Lower lobe of right lung (tissue), 2 donors: ENCODE results near the gene PHEX. TPM values are rescaled to one million over a fixed set of nuclear protein-coding genes. Genes with fewer than 3 reads are reported as not detected.

Experiments
- ATAC-seq, 2 donors: fragments of 200-7000 bp; cut with Tn5 transposase; one replicate each; pipeline ENCODE4 v1.9.1; 2020 to 2022; ENCODE audit warnings: mild to moderate bottlenecking in 2 of 2, moderate library complexity in 2 of 2
- DNase-seq: peaks from one replicate; pipeline ENCODE4 v3.0.0-alpha.2; 2020
- H3K27ac ChIP-seq: fragments of 200-600 bp; one replicate; pipeline ENCODE4 v1.8.0; 2022
- H3K27me3 ChIP-seq: fragments of 200-600 bp; one replicate; pipeline ENCODE4 v1.8.0; 2022; ENCODE audit warnings: low read depth
- H3K36me3 ChIP-seq: fragments of 200-600 bp; one replicate; pipeline ENCODE4 v1.8.0; 2022; ENCODE audit warnings: mild to moderate bottlenecking
- H3K4me1 ChIP-seq: fragments of 200-600 bp; one replicate; pipeline ENCODE4 v1.8.0; 2022
- H3K4me3 ChIP-seq: fragments of 200-600 bp; one replicate; pipeline ENCODE4 v1.8.0; 2022; ENCODE audit warnings: mild to moderate bottlenecking
- H3K9me3 ChIP-seq: fragments of 200-600 bp; one replicate; pipeline ENCODE4 v1.8.0; 2022
- intact Hi-C: fragments of 100-400 bp; cut with DNase I; formaldehyde crosslinking; loops from one replicate; pipeline ENCODE4 v1.11.0; 2022
- total RNA-seq: library from RNA; stranded (reverse); fragmentation: NEBNext Ultra II Directional; extraction: Animal tissue kit (Norgen Biotek cat#: 25700); gene quantifications from one replicate; pipeline ENCODE4 v1.2.1, GENCODE V29; 2021
- TF ChIP-seq, protein P1 (sequence below): fragments of 200-600 bp; IDR thresholded peaks from one replicate; pipeline ENCODE4 v1.8.0; 2022; ENCODE audit warnings: antibody characterized with exemption, mild to moderate bottlenecking
- donor health status: DM: no; HTN: yes; CAD: no; lungs with severe emphysema.

PHEX gene
- total RNA-seq, 1 donor from 2014 or later, result 2.7 TPM

DNA sequence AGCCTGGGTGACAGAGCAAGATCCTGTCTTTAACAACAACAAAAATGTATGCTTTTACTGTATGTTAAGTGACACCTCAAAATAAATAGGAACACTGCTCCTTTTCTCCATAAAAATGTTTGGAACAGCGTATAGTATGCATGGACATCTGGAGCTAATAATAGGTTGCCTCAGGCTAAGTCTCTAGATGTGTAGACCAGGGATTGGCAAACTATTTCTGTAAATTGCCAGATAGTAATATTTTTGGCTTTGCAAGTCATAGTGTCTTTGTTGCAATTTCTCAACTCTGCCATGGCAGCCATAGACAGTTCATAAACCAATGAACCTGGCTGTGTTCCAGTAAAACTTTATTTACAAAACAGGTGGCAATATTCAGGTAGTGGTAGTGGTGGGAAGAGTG, 164.0 kb downstream of the PHEX start:
- Histone ChIP-seq H3K27me3 (no peaks in the 10 kb centered on the region), H3K4me3 (no peak overlapping the region), H3K9me3 (no peaks in the 10 kb centered on the region), H3K36me3 (no peaks in the 10 kb centered on the region), H3K4me1 (no peaks in the 10 kb centered on the region), H3K27ac (no peak overlapping the region)
- no peak for DNase-seq
- intact Hi-C loops, result no loop called here
- TF ChIP-seq, protein P1, sequence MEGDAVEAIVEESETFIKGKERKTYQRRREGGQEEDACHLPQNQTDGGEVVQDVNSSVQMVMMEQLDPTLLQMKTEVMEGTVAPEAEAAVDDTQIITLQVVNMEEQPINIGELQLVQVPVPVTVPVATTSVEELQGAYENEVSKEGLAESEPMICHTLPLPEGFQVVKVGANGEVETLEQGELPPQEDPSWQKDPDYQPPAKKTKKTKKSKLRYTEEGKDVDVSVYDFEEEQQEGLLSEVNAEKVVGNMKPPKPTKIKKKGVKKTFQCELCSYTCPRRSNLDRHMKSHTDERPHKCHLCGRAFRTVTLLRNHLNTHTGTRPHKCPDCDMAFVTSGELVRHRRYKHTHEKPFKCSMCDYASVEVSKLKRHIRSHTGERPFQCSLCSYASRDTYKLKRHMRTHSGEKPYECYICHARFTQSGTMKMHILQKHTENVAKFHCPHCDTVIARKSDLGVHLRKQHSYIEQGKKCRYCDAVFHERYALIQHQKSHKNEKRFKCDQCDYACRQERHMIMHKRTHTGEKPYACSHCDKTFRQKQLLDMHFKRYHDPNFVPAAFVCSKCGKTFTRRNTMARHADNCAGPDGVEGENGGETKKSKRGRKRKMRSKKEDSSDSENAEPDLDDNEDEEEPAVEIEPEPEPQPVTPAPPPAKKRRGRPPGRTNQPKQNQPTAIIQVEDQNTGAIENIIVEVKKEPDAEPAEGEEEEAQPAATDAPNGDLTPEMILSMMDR, result no peak
- no peak for ATAC-seq

DNA sequence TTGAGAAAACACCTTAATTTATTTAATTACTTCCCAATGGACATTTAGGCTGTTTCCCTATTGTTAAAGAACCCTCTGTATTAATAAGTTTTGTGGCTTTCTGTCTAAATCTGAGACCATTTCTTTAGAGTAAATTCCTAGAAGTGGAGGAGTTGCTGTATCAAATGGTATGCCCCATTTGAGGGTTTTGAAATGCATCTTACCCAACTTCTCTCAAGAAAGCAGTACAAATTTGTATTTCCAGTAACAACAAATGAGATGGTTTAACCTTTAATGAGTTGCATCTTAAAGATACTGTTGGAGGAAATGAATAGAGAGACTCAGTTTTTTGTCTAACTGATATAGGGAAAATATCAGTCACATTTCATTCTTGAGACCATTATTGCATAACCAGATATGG, 170.1 kb downstream of the PHEX start:
- no peak for DNase-seq
- ATAC-seq, result no peak
- TF ChIP-seq, protein P1, result no peak
- no peak overlapping the region for H3K4me3 ChIP-seq
- no peaks in the 10 kb centered on the region for H3K36me3 ChIP-seq
- H3K27ac ChIP-seq, result no peak overlapping the region
- intact Hi-C loops, result no loop called here
- no peaks in the 10 kb centered on the region for H3K9me3 ChIP-seq
- no peaks in the 10 kb centered on the region for H3K27me3 ChIP-seq
- no peaks in the 10 kb centered on the region for H3K4me1 ChIP-seq

DNA sequence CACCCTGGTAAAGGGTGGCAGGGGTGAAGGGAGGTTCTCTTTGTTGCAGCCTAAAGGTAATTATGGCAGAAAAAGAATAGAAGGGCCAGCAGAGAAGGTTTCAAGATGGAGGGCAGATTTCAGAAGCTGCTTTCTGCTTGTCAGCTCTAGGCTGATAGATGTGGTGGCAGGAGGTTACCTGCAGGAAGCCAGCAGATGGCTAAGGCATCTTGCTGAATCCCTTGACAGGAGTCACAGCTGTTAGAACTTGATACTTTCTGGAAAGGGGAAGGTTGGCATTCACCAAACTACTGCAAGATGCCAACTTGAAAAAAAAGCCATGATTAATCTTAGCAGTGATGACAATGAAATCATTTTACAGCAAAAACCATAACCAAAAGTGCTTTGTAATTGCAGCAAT, 171.1 kb downstream of the PHEX start:
- Histone ChIP-seq H3K36me3 (no peaks in the 10 kb centered on the region), H3K4me1 (no peaks in the 10 kb centered on the region), H3K4me3 (no peak overlapping the region), H3K27me3 (no peaks in the 10 kb centered on the region), H3K27ac (no peak overlapping the region), H3K9me3 (no peaks in the 10 kb centered on the region)
- ATAC-seq (no peak), DNase-seq (no peak)
- TF ChIP-seq, protein P1, result no peak
- intact Hi-C loops, result no loop called here

DNA sequence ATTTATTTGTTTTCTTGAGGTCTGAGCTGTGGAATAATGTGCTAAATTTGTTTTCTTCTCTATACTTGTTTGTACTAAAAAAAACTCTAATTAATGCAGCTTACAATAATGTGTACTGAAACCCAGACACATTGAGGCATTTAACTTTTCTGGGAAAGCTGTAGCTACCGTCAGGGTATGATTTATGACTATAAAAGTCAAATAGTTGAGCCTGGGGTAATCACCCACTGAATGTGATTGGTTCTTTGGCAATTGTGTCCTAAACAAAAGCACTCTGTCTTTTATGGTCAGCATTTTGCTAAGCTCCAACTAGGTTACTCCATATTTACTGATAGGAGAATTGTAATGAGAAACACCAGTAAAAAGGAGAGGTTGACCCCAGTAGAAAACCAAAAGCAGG, 174.7 kb downstream of the PHEX start:
- ATAC-seq, result no peak
- intact Hi-C loops, result no loop called here
- Histone ChIP-seq H3K4me1 (no peaks in the 10 kb centered on the region), H3K27ac (no peak overlapping the region), H3K9me3 (no peaks in the 10 kb centered on the region), H3K4me3 (no peak overlapping the region), H3K36me3 (no peaks in the 10 kb centered on the region), H3K27me3 (no peaks in the 10 kb centered on the region)
- TF ChIP-seq, protein P1, result no peak
- no peak for DNase-seq

DNA sequence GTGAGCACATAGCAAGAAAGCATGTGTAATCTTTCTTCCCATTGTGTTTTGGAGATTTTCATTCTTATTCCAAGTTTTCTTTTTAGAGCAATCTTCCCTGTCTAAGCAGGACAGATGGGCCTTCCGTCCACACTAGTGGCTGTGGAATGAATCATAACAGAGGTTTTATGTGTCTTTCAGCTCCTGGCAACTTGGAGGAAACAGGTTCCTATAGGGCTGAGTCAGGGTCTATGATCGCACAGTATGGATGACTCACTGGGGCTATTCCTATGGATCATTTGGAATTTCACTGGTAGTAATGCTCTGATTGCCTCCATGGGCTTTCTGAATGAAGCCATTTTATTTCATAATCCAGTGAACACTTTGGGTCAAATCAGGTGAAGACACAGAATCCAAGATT, 188.8 kb downstream of the PHEX start:
- no peaks in the 10 kb centered on the region for H3K27me3 ChIP-seq
- ATAC-seq, result no peak
- TF ChIP-seq, protein P1, result no peak
- H3K9me3 ChIP-seq, result no peaks in the 10 kb centered on the region
- intact Hi-C loops, result no loop called here
- H3K4me1 ChIP-seq, result no peaks in the 10 kb centered on the region
- H3K4me3 ChIP-seq, result no peak overlapping the region
- no peaks in the 10 kb centered on the region for H3K36me3 ChIP-seq
- H3K27ac ChIP-seq, result no peak overlapping the region
- no peak for DNase-seq

DNA sequence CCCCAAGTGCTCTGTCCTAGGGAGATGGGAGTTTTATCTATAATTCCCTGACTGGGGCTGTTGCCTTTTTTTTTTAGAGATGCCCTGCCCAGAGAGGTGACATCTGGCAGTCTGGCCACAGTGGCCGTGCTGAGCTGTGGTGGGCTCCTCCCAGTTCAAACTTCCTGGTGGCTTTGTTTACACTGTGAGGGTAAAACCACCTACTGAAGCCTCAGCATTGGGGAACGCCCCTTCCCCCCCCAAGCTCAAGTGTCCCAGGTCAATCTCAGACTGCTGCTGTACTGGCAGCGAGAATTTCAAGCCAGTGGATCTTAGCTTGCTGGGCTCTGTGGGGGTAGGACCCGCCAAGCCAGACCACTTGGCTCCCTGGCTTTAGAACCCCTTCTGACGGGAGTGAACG, 202.3 kb downstream of the PHEX start:
- Histone ChIP-seq H3K9me3 (no peaks in the 10 kb centered on the region), H3K27me3 (no peaks in the 10 kb centered on the region), H3K4me1 (no peaks in the 10 kb centered on the region), H3K36me3 (no peaks in the 10 kb centered on the region), H3K4me3 (no peak overlapping the region), H3K27ac (no peak overlapping the region)
- TF ChIP-seq, protein P1, result no peak
- intact Hi-C loops, result no loop called here
- no peak for ATAC-seq
- no peak for DNase-seq
